Fibroblast of villous mesenchyme (primary cell): Measurements from ENCODE around the gene RRN3. TPM values are rescaled to one million over a fixed set of nuclear protein-coding genes. Genes with fewer than 3 reads are reported as not detected.

Source experiments
- DNase-seq: peaks from one replicate; pipeline ENCODE4 v3.0.0-alpha.2; 2010; ENCODE audit warnings: low read depth
- H3K4me3 ChIP-seq: 2 replicates; pipeline ENCODE4 v1.5.1; 2011; ENCODE audit warnings: low read depth, mild to moderate bottlenecking, low read length
- CTCF ChIP-seq: IDR thresholded peaks from 2 replicates; pipeline ENCODE4 v1.5.1; 2012; ENCODE audit warnings: low read depth, mild to moderate bottlenecking, low read length; ENCODE audit not compliant: insufficient read depth
- total RNA-seq: library from RNA; depleted of rRNA; stranded (reverse); fragments of >200 nt; gene quantifications from 2 replicates; pipeline ENCODE4 v1.2.3, GENCODE V29; 2012

Gene RRN3
- total RNA-seq, 1 donor = 43.2 TPM

- DNase-seq = peak; percentile 69
- peak; percentile 22 for TF ChIP-seq CTCF
- no peak overlapping the region for H3K4me3 ChIP-seq
Measured at GRCh38 chr16:15041271-15042004, 52.6 kb downstream of the RRN3 start.

GRCh38 chr16:15038689-15039088 lies 55.4 kb downstream of the RRN3 start:
- no peak for TF ChIP-seq CTCF
- no peak for DNase-seq
- no peak overlapping the region for H3K4me3 ChIP-seq

- TF ChIP-seq CTCF = no peak
- H3K4me3 ChIP-seq = no peak overlapping the region
- no peak for DNase-seq
Measured at GRCh38 chr16:15037745-15038144, 56.3 kb downstream of the RRN3 start.

GRCh38 chr16:15037003-15037402 lies 57.1 kb downstream of the RRN3 start:
- no peak overlapping the region for H3K4me3 ChIP-seq
- no peak for DNase-seq
- TF ChIP-seq CTCF = no peak

- no peak for DNase-seq
- TF ChIP-seq CTCF = no peak
- H3K4me3 ChIP-seq = no peak overlapping the region
Measured at GRCh38 chr16:15035163-15035729, 58.8 kb downstream of the RRN3 start.

GRCh38 chr16:15034266-15035162 lies 59.6 kb downstream of the RRN3 start:
- no peak for TF ChIP-seq CTCF
- DNase-seq = no peak
- no peak overlapping the region for H3K4me3 ChIP-seq
